ENCODE data around the gene CPLX4. TPM values are rescaled to one million over a fixed set of nuclear protein-coding genes. Genes with fewer than 3 reads are reported as not detected.

CPLX4 gene
- total RNA-seq, 2 donors from 2014 or later = not detected

GRCh38 chr18:59344996-59345395, 26.5 kb upstream of the CPLX4 start:
- Histone ChIP-seq H3K4me1 (peaks cover 3% of the 10 kb centered on the region), H3K36me3 (replicated peaks in 1 of 2; ENCODE audit: insufficient read depth in 1 of 2, low read depth in 2 of 2) (peaks cover 11 to 39% of the 10 kb centered on the region in 2 donors), H3K27ac (no peak overlapping the region), H3K4me3 (no peak overlapping the region), H3K9me3 (peaks cover 0 to 4% (median 0%) of the 10 kb centered on the region in 3 donors), H3K27me3 (no peaks in the 10 kb centered on the region)
- 0 to 59% methylated on average over 1 of the region's 1 CpG for WGBS, 2 donors
- no peak for TF ChIP-seq POLR2A (IDR thresholded peaks at IDR 0.05)
- TF ChIP-seq CTCF (IDR thresholded peaks at IDR 0.05) = no peak
- ATAC-seq = no peak
- intact Hi-C loops (cut with DNase I) = no loop called here
- DNase-seq = no peak

GRCh38 chr18:59343926-59344325, 25.5 kb upstream of the CPLX4 start:
- DNase-seq = no peak
- H3K36me3 ChIP-seq (replicated peaks in 1 of 2; ENCODE audit: insufficient read depth in 1 of 2, low read depth in 2 of 2) = peaks cover 21 to 39% of the 10 kb centered on the region in 2 donors
- peaks cover 0 to 5% (median 0%) of the 10 kb centered on the region in 3 donors for H3K9me3 ChIP-seq
- no peak for ATAC-seq
- H3K4me3 ChIP-seq = no peak overlapping the region
- WGBS, 2 donors = 80 to 82% methylated on average over 2 of the region's 2 CpGs
- H3K27ac ChIP-seq = no peak overlapping the region
- intact Hi-C loops (cut with DNase I) = no loop called here
- no peak for TF ChIP-seq CTCF (IDR thresholded peaks at IDR 0.05)
- no peak for TF ChIP-seq POLR2A (IDR thresholded peaks at IDR 0.05)
- no peaks in the 10 kb centered on the region for H3K27me3 ChIP-seq
- H3K4me1 ChIP-seq = peaks cover 3% of the 10 kb centered on the region

- DNase-seq = no peak
- no peak for TF ChIP-seq CTCF (IDR thresholded peaks at IDR 0.05)
- TF ChIP-seq POLR2A (IDR thresholded peaks at IDR 0.05) = no peak
- no peak overlapping the region for H3K4me3 ChIP-seq
- H3K36me3 ChIP-seq (replicated peaks in 1 of 2; ENCODE audit: insufficient read depth in 1 of 2, low read depth in 2 of 2) = peaks cover 20 to 34% of the 10 kb centered on the region in 2 donors
- intact Hi-C loops (cut with DNase I) = no loop called here
- no peak for ATAC-seq
- no peaks in the 10 kb centered on the region for H3K27me3 ChIP-seq
- H3K27ac ChIP-seq = no peak overlapping the region
- peaks cover 11% of the 10 kb centered on the region for H3K4me1 ChIP-seq
- peaks cover 0 to 5% (median 0%) of the 10 kb centered on the region in 3 donors for H3K9me3 ChIP-seq
Observed at GRCh38 chr18:59340817-59341216, 22.4 kb upstream of the CPLX4 start.

- Histone ChIP-seq H3K27ac (no peak overlapping the region), H3K4me1 (peaks cover 13% of the 10 kb centered on the region), H3K4me3 (no peak overlapping the region), H3K36me3 (replicated peaks in 1 of 2; ENCODE audit: insufficient read depth in 1 of 2, low read depth in 2 of 2) (peaks cover 20 to 29% of the 10 kb centered on the region in 2 donors), H3K27me3 (no peaks in the 10 kb centered on the region), H3K9me3 (peaks cover 0 to 5% (median 0%) of the 10 kb centered on the region in 3 donors)
- TF ChIP-seq POLR2A (IDR thresholded peaks at IDR 0.05) (no peak), CTCF (IDR thresholded peaks at IDR 0.05) (no peak)
- DNase-seq (no peak), ATAC-seq (no peak)
- intact Hi-C loops (cut with DNase I) = no loop called here
- 95% methylated on average over 2 of the region's 2 CpGs for WGBS, 2 donors
Observed at GRCh38 chr18:59340312-59340711, 21.9 kb upstream of the CPLX4 start.

GRCh38 chr18:59332986-59333385, 14.5 kb upstream of the CPLX4 start:
- Histone ChIP-seq H3K4me1 (peaks cover 10% of the 10 kb centered on the region), H3K36me3 (replicated peaks in 1 of 2; ENCODE audit: insufficient read depth in 1 of 2, low read depth in 2 of 2) (peaks cover 2 to 31% of the 10 kb centered on the region in 2 donors), H3K27ac (no peak overlapping the region), H3K27me3 (no peaks in the 10 kb centered on the region), H3K4me3 (no peak overlapping the region), H3K9me3 (no peaks in the 10 kb centered on the region)
- no peak for DNase-seq
- TF ChIP-seq POLR2A (IDR thresholded peaks at IDR 0.05) (no peak), CTCF (IDR thresholded peaks at IDR 0.05) (no peak)
- intact Hi-C loops (cut with DNase I) = no loop called here
- ATAC-seq = no peak
- 76 to 80% methylated on average over 3 of the region's 3 CpGs for WGBS, 2 donors
